ELR (cell line): ENCODE results near the gene WLS.

Experiments
- DNase-seq: peaks from one replicate; pipeline ENCODE4 v3.0.0-alpha.2; 2015; ENCODE audit warnings: low read depth

Gene WLS

GRCh38 chr1:68085752-68086151 lies 146.6 kb downstream of the WLS start:
- DNase-seq, result no peak

GRCh38 chr1:68083686-68084085 lies 148.6 kb downstream of the WLS start:
- DNase-seq, result no peak

- no peak for DNase-seq
These were observed 150.5 kb downstream of the WLS start for GRCh38 chr1:68081775-68082283.

- no peak for DNase-seq
These were observed 153.7 kb downstream of the WLS start for GRCh38 chr1:68078647-68079046.
